Uterus (tissue), 2 donors: ENCODE measurements around the gene DUOXA1.

Experiments used
- POLR2A ChIP-seq, 2 donors: fragments of 450-650 bp; IDR thresholded peaks; one replicate each; pipeline ENCODE4 v1.6.1; 2016; ENCODE audit warnings: antibody characterized with exemption in 2 of 2, mild to moderate bottlenecking in 1 of 2, moderate library complexity in 1 of 2
- TF ChIP-seq, protein P1 (sequence below), 4 experiments: fragments of 200-600 bp in 2 of 4; fragments of 450-650 bp in 2 of 4; sonication (generic) in 2 of 4; IDR thresholded peaks; one replicate each; pipeline ENCODE4 v1.5.1; 2016 to 2019; ENCODE audit warnings: antibody characterized with exemption in 4 of 4, mild to moderate bottlenecking in 2 of 4, moderate library complexity in 1 of 4

DNA sequence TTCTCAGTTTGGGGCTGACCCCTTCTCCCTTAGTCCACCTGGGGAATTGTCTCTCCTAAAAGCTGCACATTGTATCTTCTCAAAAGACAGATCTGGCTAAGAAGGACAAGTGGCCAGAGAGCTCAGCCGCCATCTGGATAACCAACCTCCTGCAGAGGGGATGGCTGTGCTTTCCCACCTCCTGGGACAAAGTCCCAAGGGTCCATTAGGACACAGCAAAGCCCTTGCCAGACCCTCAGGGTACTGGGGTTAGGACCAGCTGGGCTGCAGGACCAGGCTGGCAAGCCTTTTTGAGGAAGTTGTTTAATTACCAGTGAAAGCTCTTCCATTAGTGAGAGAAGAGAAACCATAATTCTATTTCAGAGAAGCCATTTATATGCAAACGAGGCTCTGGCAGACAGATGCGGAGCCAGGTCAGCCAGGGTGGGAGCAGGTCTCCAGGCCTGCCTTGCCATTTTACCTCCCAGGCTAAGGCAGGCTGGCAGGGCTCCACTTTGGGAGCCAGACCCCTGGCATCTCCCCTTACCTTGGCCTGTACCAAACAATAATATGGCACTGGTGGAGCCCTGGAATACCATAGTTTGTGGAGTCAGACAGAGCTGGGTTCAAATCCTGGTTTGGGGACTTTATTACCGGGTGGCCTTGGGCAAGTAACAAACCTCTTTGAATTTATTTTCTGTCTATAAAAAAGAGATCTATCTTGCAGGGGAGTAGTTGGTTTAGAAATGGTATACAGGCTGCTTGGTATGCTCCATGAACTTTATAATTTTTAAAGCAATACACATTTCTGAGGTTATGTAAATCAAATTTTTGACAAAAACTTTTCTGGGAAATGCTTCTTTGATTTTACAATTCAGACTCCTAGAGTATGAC is 40.2 kb upstream of the DUOXA1 start:
- no peak for TF ChIP-seq POLR2A (IDR thresholded peaks at IDR 0.05)
- TF ChIP-seq, protein P1, sequence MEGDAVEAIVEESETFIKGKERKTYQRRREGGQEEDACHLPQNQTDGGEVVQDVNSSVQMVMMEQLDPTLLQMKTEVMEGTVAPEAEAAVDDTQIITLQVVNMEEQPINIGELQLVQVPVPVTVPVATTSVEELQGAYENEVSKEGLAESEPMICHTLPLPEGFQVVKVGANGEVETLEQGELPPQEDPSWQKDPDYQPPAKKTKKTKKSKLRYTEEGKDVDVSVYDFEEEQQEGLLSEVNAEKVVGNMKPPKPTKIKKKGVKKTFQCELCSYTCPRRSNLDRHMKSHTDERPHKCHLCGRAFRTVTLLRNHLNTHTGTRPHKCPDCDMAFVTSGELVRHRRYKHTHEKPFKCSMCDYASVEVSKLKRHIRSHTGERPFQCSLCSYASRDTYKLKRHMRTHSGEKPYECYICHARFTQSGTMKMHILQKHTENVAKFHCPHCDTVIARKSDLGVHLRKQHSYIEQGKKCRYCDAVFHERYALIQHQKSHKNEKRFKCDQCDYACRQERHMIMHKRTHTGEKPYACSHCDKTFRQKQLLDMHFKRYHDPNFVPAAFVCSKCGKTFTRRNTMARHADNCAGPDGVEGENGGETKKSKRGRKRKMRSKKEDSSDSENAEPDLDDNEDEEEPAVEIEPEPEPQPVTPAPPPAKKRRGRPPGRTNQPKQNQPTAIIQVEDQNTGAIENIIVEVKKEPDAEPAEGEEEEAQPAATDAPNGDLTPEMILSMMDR (IDR thresholded peaks at IDR 0.05), result no peak
